AG09319 (cell line): ENCODE measurements around the gene IL37.
A peak's percentile ranks its signal among the peaks of the same experiment; 100 is the strongest.

Source experiments
- DNase-seq: peaks from one replicate; pipeline ENCODE4 v3.0.0-alpha.2; 2010; ENCODE audit warnings: low read depth; ENCODE audit errors: extremely low read depth
- TF ChIP-seq, protein P1 (sequence below): IDR thresholded peaks from 2 replicates; pipeline ENCODE4 v1.5.1; 2011; ENCODE audit warnings: low read depth, mild to moderate bottlenecking, inconsistent platforms, low read length, moderate library complexity

The IL37 gene

DNA sequence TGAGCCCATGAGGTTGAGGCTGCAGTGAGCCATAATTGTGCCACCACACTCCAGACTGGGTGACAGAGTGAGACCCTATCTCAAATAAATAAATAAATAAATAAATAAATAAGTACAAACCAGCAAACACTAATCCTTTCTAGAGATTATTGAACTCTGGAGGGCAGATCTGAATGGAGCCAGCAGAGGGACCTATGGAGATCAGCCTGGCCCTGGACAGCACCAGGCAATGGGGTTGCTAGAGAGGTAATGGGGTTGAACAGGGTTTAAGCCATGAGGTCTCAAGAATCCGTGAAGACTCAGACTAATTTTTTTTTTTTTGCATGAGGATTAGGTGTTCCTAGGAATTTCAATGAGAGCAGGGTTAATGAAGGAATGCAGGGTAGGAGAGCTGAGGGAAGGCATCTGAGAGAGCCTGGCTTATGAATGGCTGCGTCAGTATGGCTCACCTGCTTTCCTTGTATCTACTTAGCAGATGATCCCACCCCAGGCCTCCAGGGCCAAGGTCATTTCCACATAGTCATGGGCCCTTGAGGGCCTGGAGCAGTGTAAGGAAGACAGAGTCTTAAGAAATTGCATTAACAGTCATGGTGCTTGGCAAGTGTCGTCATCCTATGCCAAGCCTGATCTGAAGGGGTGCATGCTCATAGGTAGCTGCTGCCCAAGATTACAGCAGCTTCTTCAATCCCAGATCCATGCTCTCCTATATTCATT, 34.6 kb upstream of the IL37 start:
- TF ChIP-seq, protein P1, sequence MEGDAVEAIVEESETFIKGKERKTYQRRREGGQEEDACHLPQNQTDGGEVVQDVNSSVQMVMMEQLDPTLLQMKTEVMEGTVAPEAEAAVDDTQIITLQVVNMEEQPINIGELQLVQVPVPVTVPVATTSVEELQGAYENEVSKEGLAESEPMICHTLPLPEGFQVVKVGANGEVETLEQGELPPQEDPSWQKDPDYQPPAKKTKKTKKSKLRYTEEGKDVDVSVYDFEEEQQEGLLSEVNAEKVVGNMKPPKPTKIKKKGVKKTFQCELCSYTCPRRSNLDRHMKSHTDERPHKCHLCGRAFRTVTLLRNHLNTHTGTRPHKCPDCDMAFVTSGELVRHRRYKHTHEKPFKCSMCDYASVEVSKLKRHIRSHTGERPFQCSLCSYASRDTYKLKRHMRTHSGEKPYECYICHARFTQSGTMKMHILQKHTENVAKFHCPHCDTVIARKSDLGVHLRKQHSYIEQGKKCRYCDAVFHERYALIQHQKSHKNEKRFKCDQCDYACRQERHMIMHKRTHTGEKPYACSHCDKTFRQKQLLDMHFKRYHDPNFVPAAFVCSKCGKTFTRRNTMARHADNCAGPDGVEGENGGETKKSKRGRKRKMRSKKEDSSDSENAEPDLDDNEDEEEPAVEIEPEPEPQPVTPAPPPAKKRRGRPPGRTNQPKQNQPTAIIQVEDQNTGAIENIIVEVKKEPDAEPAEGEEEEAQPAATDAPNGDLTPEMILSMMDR, result no peak
- no peak for DNase-seq

DNA sequence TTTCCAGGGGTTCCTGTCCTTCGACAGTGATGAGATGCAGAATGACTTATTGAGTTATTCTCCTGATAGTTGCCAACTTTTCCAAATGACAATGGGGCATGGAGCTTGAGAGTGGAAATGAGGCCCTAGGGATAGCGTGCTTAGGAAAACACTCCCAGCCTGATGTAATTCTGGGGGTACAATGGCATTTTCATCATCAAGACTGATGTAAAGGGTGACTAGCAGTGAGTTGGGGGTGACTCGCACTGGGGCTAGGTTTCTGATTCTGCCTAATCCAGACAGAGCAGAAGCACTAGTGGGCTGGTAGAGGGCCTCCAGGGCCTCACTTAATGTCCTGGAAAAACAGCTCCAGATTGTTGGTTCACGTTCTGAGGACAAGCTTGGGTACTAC, 34.0 kb upstream of the IL37 start:
- TF ChIP-seq, protein P1, result no peak
- no peak for DNase-seq

DNA sequence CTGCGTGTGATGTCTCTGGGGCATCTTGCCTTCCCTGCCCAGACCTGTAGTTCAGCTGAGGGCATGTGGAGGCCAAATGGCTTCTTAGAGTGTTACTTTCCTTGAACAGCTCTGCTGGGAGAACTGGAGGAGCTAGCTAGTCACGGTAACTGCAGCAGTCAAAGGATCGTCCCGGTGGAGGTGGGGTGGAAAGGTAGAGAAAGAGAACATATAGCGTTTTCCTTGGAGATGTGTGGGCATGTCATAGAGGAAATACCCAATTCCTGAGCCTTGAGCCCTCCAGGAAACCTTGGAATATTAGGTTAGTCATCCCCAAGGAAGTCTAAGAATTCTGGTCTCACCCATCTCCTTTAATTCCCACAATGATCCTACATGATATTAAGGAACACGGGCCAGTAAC, 33.5 kb upstream of the IL37 start:
- no peak for DNase-seq
- TF ChIP-seq, protein P1, result no peak

DNA sequence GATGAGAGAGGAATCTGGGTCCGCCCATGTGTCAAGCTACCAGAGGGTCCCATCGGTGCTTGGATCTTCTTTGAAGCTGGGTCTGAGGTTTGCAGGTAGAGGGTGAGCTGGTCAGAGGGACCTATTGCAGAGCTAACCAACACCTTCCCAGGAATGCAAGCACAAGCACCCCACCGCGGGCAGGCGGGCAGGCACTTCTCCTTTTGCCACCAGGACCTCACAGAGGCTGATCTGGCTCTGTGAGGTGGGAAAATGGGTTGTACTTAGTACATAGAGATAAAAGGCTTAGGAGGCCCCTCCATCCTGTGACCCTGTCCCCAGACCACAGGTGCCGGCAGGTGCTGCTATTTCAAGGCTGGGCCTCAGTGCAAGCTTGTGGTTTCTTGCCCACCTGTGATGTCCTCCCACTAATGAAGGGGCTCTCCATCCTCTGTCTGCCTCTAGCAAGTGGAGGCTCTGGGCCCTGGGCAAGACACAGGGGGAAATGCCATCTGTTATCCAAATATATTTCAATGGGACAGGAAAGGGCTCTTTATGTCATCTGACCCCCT, 31.4 kb upstream of the IL37 start:
- DNase-seq, result no peak

GRCh38 chr2:112880091-112880531, 30.9 kb upstream of the IL37 start:
- no peak for DNase-seq
- TF ChIP-seq, protein P1, result no peak

More for the DNA sequence above, 31.4 kb upstream of the IL37 start:
- TF ChIP-seq, protein P1, result no peak

DNA sequence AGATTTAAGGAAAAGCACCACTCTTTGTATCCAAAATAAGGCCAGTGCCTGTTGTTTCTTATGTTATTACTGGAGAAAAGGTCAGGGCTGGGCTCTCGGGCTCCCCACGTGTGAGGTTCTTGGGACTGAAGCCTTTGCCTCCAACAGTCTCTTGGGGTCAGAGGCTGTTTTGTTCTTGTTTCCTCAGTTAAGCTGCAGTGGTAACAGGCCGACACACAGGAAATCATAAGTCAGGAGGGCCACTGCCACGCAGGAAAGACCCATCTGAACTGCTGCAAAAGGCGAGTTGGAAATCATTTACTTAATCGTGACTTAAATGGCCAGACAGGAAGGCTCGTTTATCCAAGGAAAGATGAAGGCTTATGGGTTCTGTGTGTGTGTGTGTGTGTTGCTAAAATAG, 30.3 kb upstream of the IL37 start:
- TF ChIP-seq, protein P1, result no peak
- no peak for DNase-seq

DNA sequence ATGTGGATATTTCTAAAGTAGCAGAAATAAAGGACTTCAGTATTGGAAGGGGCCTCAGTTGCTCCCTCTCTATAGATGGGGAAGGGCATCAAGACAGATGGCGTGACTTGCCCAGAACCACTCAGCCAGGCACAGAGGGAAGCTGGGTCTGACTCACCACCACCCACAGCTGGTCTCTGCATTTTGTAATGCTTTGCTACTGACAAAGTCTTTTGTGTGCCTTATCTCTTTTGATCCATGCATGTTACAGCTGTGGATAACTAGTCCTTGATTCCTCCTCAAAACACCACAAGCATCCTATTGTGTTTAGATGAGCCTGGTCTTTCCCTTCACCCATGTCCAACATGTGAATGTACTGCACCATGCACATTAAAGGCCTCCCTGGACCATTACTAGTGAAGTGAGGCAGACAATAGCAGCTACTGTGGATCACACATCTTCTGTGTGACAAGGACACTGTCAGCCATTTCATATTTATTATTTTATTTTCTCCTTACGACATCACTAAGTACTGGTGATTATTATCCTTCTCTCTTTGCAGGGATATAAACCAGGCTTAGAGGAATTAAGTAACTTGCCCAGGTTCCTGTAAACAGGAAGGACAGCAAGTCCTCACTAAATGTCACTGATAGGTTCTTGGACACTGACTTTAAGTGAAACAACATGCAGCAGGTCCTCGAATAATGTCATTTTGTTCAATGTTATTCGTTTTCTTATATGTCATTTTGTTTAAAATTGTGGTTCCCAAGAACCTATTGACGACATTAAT, 29.6 kb upstream of the IL37 start:
- DNase-seq, result peak; percentile 34
- TF ChIP-seq, protein P1, result no peak
